ENCODE data around the gene CALN1. TPM values are rescaled to one million over a fixed set of nuclear protein-coding genes. Genes with fewer than 3 reads are reported as not detected.

Gene CALN1
- polyA plus RNA-seq, 1 donor (not counting 4 experiments of a cell fraction or from before 2014, with no cell fraction given): not detected

DNA sequence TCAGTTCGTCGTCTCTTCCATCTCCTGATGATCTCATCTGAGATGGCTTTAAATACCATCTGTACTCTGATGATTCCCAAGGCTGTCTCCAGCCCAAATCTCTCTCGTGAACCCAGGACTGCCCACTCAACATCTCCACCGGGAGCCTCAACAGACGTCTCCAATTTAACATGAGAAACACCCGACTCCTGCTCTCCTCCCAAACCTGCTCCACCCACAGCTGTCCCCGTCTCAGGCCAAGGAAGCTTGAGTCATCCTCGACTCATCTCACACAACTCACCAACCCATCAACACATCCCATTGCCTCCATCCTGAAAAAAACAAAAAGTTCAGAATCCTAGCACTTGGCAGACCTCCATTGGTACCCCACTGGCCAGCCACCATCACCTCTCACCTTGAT lies 29.7 kb upstream of the CALN1 start:
- TF ChIP-seq CTCF (optimal IDR thresholded peaks at IDR 0.05 in 1 of 3, IDR thresholded peaks at IDR 0.05 in 1 of 3, conservative IDR thresholded peaks at IDR 0.05 in 1 of 3; ENCODE audit: extremely low read depth in 1 of 3, insufficient read depth in 2 of 3, low read length in 3 of 3): no peak
- TF ChIP-seq EZH2 (IDR thresholded peaks at IDR 0.05; ENCODE audit: low read length): no peak
- Histone ChIP-seq H3K9me3 (ENCODE audit: control insufficient read depth, low read depth, low read length) (no peaks in the 10 kb centered on the region), H3K36me3 (ENCODE audit: control insufficient read depth in 2 of 2, extremely low read depth in 1 of 2, insufficient read depth in 2 of 2, low read length in 2 of 2) (no peaks in the 10 kb centered on the region), H3K9ac (ENCODE audit: control insufficient read depth, extremely low read depth, insufficient read depth, low read length) (no peak overlapping the region), H3K27me3 (ENCODE audit: control insufficient read depth, extremely low read depth, insufficient read depth, low read length) (no peaks in the 10 kb centered on the region), H3K9me1 (ENCODE audit: control insufficient read depth, extremely low read depth, insufficient read depth, low read length) (no peaks in the 10 kb centered on the region), H3K27ac (ENCODE audit: control insufficient read depth, insufficient read depth, low read length) (no peak overlapping the region), H3K4me3 (ENCODE audit: control insufficient read depth in 2 of 3, extremely low read depth in 1 of 3, insufficient read depth in 2 of 3, low read depth in 1 of 3, low read length in 3 of 3) (no peak overlapping the region), H3K79me2 (ENCODE audit: control insufficient read depth, insufficient read depth, low read length) (no peaks in the 10 kb centered on the region), H2AFZ (ENCODE audit: control insufficient read depth, low read length) (no peak overlapping the region), H4K20me1 (ENCODE audit: control insufficient read depth, extremely low read depth, insufficient read depth, low read length) (no peaks in the 10 kb centered on the region), H3K4me2 (ENCODE audit: control insufficient read depth, extremely low read depth, insufficient read depth, low read depth, low read length) (no peak overlapping the region), H3K4me1 (ENCODE audit: control insufficient read depth, extremely low read depth, insufficient read depth, low read length) (no peaks in the 10 kb centered on the region)
- dilution Hi-C loops (cut with MboI; ENCODE audit: extremely low pct_ligation_motif_present, low sequenced_read_pairs): no loop called here
- FAIRE-seq: no peak
- DNase-seq (ENCODE audit: low read depth, low spot score): no peak

DNA sequence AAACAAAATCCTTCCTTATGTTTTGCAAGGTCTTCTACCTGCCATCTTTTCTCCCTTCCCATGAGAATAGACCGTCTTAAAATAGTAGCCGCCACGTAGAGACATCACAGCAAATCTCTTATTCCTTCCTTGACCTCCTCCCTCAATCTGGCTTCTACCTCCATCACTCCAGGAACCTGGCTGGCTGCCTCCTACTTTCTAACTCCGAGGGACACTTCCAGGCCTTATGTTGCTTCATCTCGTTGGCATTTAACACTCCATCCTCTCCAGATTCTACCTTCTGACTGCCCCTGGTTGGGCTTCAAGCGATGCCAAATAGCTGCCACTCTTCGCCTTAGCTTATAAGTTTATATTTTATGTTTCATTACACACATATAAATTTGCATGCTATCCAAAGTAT lies 26.4 kb upstream of the CALN1 start:
- no peaks in the 10 kb centered on the region for H3K9me3 ChIP-seq (ENCODE audit: control insufficient read depth, low read depth, low read length)
- no peak overlapping the region for H3K9ac ChIP-seq (ENCODE audit: control insufficient read depth, extremely low read depth, insufficient read depth, low read length)
- H3K79me2 ChIP-seq (ENCODE audit: control insufficient read depth, insufficient read depth, low read length): no peaks in the 10 kb centered on the region
- no peak for TF ChIP-seq EZH2 (IDR thresholded peaks at IDR 0.05; ENCODE audit: low read length)
- no peak for TF ChIP-seq CTCF (optimal IDR thresholded peaks at IDR 0.05 in 1 of 3, IDR thresholded peaks at IDR 0.05 in 1 of 3, conservative IDR thresholded peaks at IDR 0.05 in 1 of 3; ENCODE audit: extremely low read depth in 1 of 3, insufficient read depth in 2 of 3, low read length in 3 of 3)
- no peak overlapping the region for H3K4me2 ChIP-seq (ENCODE audit: control insufficient read depth, extremely low read depth, insufficient read depth, low read depth, low read length)
- H2AFZ ChIP-seq (ENCODE audit: control insufficient read depth, low read length): no peak overlapping the region
- no peaks in the 10 kb centered on the region for H3K36me3 ChIP-seq (ENCODE audit: control insufficient read depth in 2 of 2, extremely low read depth in 1 of 2, insufficient read depth in 2 of 2, low read length in 2 of 2)
- FAIRE-seq: no peak
- DNase-seq (ENCODE audit: low read depth, low spot score): no peak
- dilution Hi-C loops (cut with MboI; ENCODE audit: extremely low pct_ligation_motif_present, low sequenced_read_pairs): no loop called here
- H3K27ac ChIP-seq (ENCODE audit: control insufficient read depth, insufficient read depth, low read length): no peak overlapping the region
- H3K27me3 ChIP-seq (ENCODE audit: control insufficient read depth, extremely low read depth, insufficient read depth, low read length): no peaks in the 10 kb centered on the region
- H3K4me3 ChIP-seq (ENCODE audit: control insufficient read depth in 2 of 3, extremely low read depth in 1 of 3, insufficient read depth in 2 of 3, low read depth in 1 of 3, low read length in 3 of 3): no peak overlapping the region
- H3K4me1 ChIP-seq (ENCODE audit: control insufficient read depth, extremely low read depth, insufficient read depth, low read length): no peaks in the 10 kb centered on the region
- H3K9me1 ChIP-seq (ENCODE audit: control insufficient read depth, extremely low read depth, insufficient read depth, low read length): no peaks in the 10 kb centered on the region
- H4K20me1 ChIP-seq (ENCODE audit: control insufficient read depth, extremely low read depth, insufficient read depth, low read length): no peaks in the 10 kb centered on the region
